AG04450 (cell line): Measurements from ENCODE around the gene MLNR. TPM values are rescaled to one million over a fixed set of nuclear protein-coding genes. Genes with fewer than 3 reads are reported as not detected.

Experiments used
- CTCF ChIA-PET: fragments of 300-600, 350-600 bp; formaldehyde crosslinking; extraction: SDS; loops from one replicate; lab custom pipeline; 2022; ENCODE audit warnings: antibody characterized with exemption, inconsistent platforms; lab: Charles Lee
- POLR2A ChIA-PET: fragments of 350-600 bp; formaldehyde crosslinking; extraction: SDS; loops from one replicate; lab custom pipeline; 2021; ENCODE audit warnings: antibody characterized with exemption, inconsistent platforms; lab: Yijun Ruan, JAX
- DNase-seq: peaks from one replicate; pipeline ENCODE4 v3.0.0-alpha.2; 2011; ENCODE audit warnings: low read depth, low spot score
- H3K27ac ChIP-seq: one replicate; pipeline ENCODE4 v1.5.1; 2012; ENCODE audit warnings: low read depth, low read length, control low read depth
- H3K27me3 ChIP-seq: one replicate; pipeline ENCODE4 v1.6.0; 2012; ENCODE audit warnings: low read length; ENCODE audit not compliant: control insufficient read depth, insufficient read depth
- H3K4me3 ChIP-seq: 2 replicates; pipeline ENCODE4 v1.5.1; 2011; ENCODE audit warnings: mild to moderate bottlenecking, low read depth, low read length, control low read depth
- H3K9me3 ChIP-seq: 2 replicates; pipeline ENCODE4 v1.5.1; 2012; ENCODE audit warnings: low read length; ENCODE audit not compliant: control insufficient read depth, insufficient read depth
- CTCF ChIP-seq: IDR thresholded peaks from 2 replicates; pipeline ENCODE4 v1.5.1; 2011; ENCODE audit warnings: low read depth, low read length, control low read depth, inconsistent platforms
- polyA plus RNA-seq: library from polyadenylated mRNA; depleted of rRNA; stranded (reverse); fragments of >200 nt; gene quantifications from 2 replicates; pipeline ENCODE4 v1.2.3, GENCODE V29; 2011; rRNA removed
- small RNA-seq: library from RNA; depleted of rRNA; stranded (forward); fragments of <200 nt; gene quantifications from one replicate; pipeline ENCODE3, GENCODE V24; 2012; ENCODE audit warnings: low read depth; ENCODE audit not compliant: insufficient read length

MLNR gene
- polyA plus RNA-seq, 1 experiment: not detected

DNA sequence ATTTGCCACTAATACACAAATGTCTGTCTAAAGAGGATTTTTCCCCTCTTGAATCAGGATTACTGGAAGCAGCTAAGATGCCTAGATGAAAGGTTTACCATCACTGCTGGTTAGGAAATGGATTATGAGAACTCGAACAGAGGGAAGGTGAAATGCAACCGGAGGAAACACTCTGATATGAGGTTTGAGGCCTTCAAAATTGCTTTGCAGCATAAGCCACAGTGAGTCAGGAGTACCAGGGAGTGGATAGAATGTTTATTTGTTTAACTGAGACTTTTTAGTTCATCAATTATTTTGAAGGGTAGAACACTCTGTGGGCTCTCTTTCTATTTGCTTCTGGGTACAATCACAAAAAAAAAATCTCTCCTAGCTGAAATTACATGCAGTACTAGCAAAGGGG, 45.7 kb downstream of the MLNR start:
- no peak overlapping the region for H3K27ac ChIP-seq
- peak; percentile 10 for DNase-seq
- H3K9me3 ChIP-seq: no peaks in the 10 kb centered on the region
- no peaks in the 10 kb centered on the region for H3K27me3 ChIP-seq
- ChIA-PET POLR2A (no interaction called here), CTCF (interaction anchor here (1.3 to 2.8 kb wide), 2 partner anchors 15 to 170 kb away, joined by 3 to 25 read pairs; no protein-coding TSS in a partner anchor)
- no peak overlapping the region for H3K4me3 ChIP-seq
- no peak for TF ChIP-seq CTCF

DNA sequence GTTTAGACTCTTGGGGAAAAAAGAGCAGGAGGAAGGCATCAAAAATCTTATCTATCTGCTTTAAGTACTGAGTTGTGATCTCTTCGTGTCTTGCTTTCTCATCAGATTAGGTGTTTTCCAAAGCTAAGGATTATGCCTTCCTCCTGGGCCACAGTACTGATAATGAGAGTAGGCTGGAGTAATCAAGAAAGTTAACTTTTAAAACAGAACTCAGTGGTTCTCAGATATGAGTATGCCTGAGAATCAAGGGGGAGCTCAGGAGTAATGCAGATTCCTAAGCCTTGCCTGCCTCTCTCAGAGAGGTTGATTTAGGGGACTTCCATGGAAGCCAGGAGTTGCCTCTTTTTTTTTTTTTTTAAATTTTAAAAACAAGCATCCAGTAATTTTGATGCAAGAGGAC, 51.1 kb downstream of the MLNR start:
- no peak for TF ChIP-seq CTCF
- Histone ChIP-seq H3K27me3 (no peaks in the 10 kb centered on the region), H3K9me3 (no peaks in the 10 kb centered on the region), H3K4me3 (no peak overlapping the region), H3K27ac (no peak overlapping the region)
- DNase-seq: no peak
- ChIA-PET CTCF (interaction anchor here (0.5 to 2.4 kb wide), 2 partner anchors 10 to 17 kb away, joined by 3 to 18 read pairs; no protein-coding TSS in a partner anchor), POLR2A (no interaction called here)

Small RNA genes within 50 kb of the gene (small RNA-seq; reads per million reads assigned to genes)
- not detected for gene COX7CP1

Other genes starting within 250 kb of the MLNR start
- 61.5 and 82.1 TPM in 2 replicates for gene FNDC3A, start 244.4 kb upstream of the MLNR start, polyA plus RNA-seq
- 3.2 and 6.4 TPM in 2 replicates for gene CDADC1, start 27.6 kb downstream of the MLNR start, polyA plus RNA-seq
- 21.2 and 26.3 TPM in 2 replicates for gene CAB39L, start 223.7 kb downstream of the MLNR start, polyA plus RNA-seq
- 14.8 and 21.7 TPM in 2 replicates for gene SETDB2, start 223.9 kb downstream of the MLNR start, polyA plus RNA-seq